OCI-LY7 (cell line): ENCODE measurements around the gene RNF223. TPM values are rescaled to one million over a fixed set of nuclear protein-coding genes. Genes with fewer than 3 reads are reported as not detected.

Experiments
- BruUV-seq: library from RNA; stranded (reverse); fragments of 400-500 nt; replicated peaks from 2 replicates; lab custom pipeline; 2021; lab: Mats Ljungman, UMichigan
- CTCF ChIA-PET: fragments of 300-600 bp; sonication (Branson Sonifier 250); formaldehyde crosslinking; loops from one replicate; lab custom pipeline; 2022; ENCODE audit warnings: antibody characterized with exemption; ENCODE audit not compliant: unreplicated experiment; lab: Charles Lee
- POLR2A ChIA-PET: fragments of 300-600 bp; sonication (Branson Sonifier 250); formaldehyde crosslinking; loops from one replicate; lab custom pipeline; 2022; ENCODE audit warnings: antibody characterized with exemption; lab: Charles Lee
- DNase-seq: peaks from one replicate; pipeline ENCODE4 v3.0.0-alpha.2; 2015; ENCODE audit warnings: low spot score
- H2AFZ ChIP-seq: fragments of 200-600 bp; sonication (generic), shearing (Covaris generic); 2 replicates; pipeline ENCODE4 v1.6.1; 2014; ENCODE audit warnings: mild to moderate bottlenecking, antibody characterized with exemption, low read length, moderate library complexity
- H3K27ac ChIP-seq: fragments of 200-600 bp; sonication (generic); 2 replicates; pipeline ENCODE4 v1.5.1; 2014; ENCODE audit warnings: mixed run types, low read depth, mild to moderate bottlenecking, moderate library complexity, low read length, inconsistent platforms; ENCODE audit not compliant: poor library complexity, severe bottlenecking
- H3K36me3 ChIP-seq: fragments of 200-600 bp; sonication (generic); 2 replicates; pipeline ENCODE4 v1.6.1; 2014; ENCODE audit warnings: mild to moderate bottlenecking, antibody characterized with exemption, low read length, moderate library complexity, mixed read lengths; ENCODE audit not compliant: insufficient read depth
- H3K4me1 ChIP-seq: fragments of 200-600 bp; sonication (generic); 2 replicates; pipeline ENCODE4 v1.5.1; 2014; ENCODE audit warnings: mild to moderate bottlenecking, low read length; ENCODE audit not compliant: insufficient read depth, poor library complexity, severe bottlenecking
- H3K4me2 ChIP-seq: fragments of 200-600 bp; sonication (generic); 2 replicates; pipeline ENCODE4 v1.6.1; 2014; ENCODE audit warnings: mild to moderate bottlenecking, low read length
- H3K4me3 ChIP-seq: fragments of 200-600 bp; sonication (generic); 2 replicates; pipeline ENCODE4 v1.5.1; 2014; ENCODE audit warnings: mild to moderate bottlenecking, low read depth, low read length; ENCODE audit not compliant: poor library complexity, severe bottlenecking
- H3K79me2 ChIP-seq: fragments of 200-600 bp; sonication (generic); 2 replicates; pipeline ENCODE4 v1.6.1; 2016; ENCODE audit warnings: low read depth, mild to moderate bottlenecking, low read length, moderate library complexity, mixed read lengths; ENCODE audit not compliant: insufficient read depth
- H3K9me2 ChIP-seq: fragments of 200-600 bp; sonication (generic); 2 replicates; pipeline ENCODE4 v1.6.1; 2016; ENCODE audit warnings: mild to moderate bottlenecking, low read length, mixed read lengths; ENCODE audit not compliant: insufficient read depth
- H3K9me3 ChIP-seq: fragments of 200-600 bp; sonication (generic); 2 replicates; pipeline ENCODE4 v1.6.1; 2014; ENCODE audit warnings: mild to moderate bottlenecking, mixed run types, low read length, mixed read lengths
- H4K20me1 ChIP-seq: fragments of 200-600 bp; sonication (generic); 2 replicates; pipeline ENCODE4 v1.6.1; 2014; ENCODE audit warnings: mild to moderate bottlenecking, antibody characterized with exemption, low read length, moderate library complexity, mixed read lengths; ENCODE audit not compliant: insufficient read depth
- EZH2phosphoT487 ChIP-seq: fragments of 200-600 bp; sonication (generic); IDR thresholded peaks from 2 replicates; pipeline ENCODE4 v1.6.1; 2018; ENCODE audit warnings: low read depth, borderline replicate concordance, mild to moderate bottlenecking, mixed run types, antibody characterized with exemption, low read length, moderate library complexity, mixed read lengths
- intact Hi-C: fragments of 100-400 bp; cut with micrococcal nuclease; formaldehyde crosslinking; loops from one replicate; pipeline ENCODE4 v1.10.0; 2022; ENCODE audit not compliant: unreplicated experiment
- total RNA-seq, 2 experiments: library from RNA; depleted of rRNA in 1 of 2; stranded (reverse); fragments of >200 nt in 1 of 2; shearing (Covaris generic) in 1 of 2; gene quantifications; 2 replicates each; pipeline ENCODE4 v1.2.3, GENCODE V29; 2014 to 2022
- TF ChIP-seq, protein P1 (sequence below): fragments of 200-600 bp; sonication (generic); conservative IDR thresholded peaks from 2 replicates; pipeline ENCODE4 v1.5.1; 2014; ENCODE audit warnings: mild to moderate bottlenecking, antibody characterized with exemption, low read length, moderate library complexity, mixed read lengths

RNF223 gene
- total RNA-seq, 2 experiments from 2014 or later: not detected

DNA sequence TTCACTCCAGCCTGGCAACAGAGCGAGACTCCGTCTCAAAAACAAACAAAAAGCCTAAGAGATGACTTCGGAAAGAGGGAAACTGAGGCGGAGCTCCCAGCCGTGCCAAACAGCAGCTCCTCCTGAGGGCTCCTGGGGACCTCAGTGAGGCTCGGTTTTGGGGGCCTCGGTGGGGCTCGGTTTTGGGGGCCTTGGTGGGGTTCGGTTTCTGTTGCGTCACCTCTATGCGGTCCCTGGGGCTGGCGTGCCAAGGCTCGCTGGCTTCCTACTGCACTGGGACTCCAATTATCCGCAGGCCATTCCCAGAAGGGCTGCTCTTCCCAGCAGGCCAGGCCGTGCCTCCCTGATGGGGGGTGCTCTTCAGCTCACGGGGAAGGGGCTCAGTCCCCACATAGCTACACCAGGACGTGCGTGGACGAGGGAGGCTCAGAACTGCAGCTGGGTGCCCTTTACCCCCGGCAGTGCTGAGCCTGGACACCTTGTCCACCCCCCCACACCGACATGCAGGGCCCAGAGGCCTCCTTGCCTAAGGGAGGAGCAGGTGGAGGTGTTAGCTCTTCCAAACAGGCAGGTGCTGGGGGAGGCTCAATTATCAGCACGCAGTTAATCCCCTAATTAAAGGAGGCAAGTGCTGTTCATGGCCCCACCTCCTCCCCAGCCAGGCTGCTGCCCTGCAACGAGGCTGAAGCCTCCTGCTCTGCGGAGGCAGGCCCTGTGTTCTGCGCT, 46.9 kb upstream of the RNF223 start:
- ChIA-PET POLR2A (interaction anchor here (0.6 to 0.8 kb wide), 2 partner anchors 116 to 151 kb away, joined by 3 read pairs; no protein-coding TSS in a partner anchor), CTCF (no interaction called here)
- H3K27ac ChIP-seq: no peak overlapping the region
- no peaks in the 10 kb centered on the region for H3K36me3 ChIP-seq
- H2AFZ ChIP-seq: no peak overlapping the region
- TF ChIP-seq EZH2phosphoT487: no peak
- TF ChIP-seq, protein P1, sequence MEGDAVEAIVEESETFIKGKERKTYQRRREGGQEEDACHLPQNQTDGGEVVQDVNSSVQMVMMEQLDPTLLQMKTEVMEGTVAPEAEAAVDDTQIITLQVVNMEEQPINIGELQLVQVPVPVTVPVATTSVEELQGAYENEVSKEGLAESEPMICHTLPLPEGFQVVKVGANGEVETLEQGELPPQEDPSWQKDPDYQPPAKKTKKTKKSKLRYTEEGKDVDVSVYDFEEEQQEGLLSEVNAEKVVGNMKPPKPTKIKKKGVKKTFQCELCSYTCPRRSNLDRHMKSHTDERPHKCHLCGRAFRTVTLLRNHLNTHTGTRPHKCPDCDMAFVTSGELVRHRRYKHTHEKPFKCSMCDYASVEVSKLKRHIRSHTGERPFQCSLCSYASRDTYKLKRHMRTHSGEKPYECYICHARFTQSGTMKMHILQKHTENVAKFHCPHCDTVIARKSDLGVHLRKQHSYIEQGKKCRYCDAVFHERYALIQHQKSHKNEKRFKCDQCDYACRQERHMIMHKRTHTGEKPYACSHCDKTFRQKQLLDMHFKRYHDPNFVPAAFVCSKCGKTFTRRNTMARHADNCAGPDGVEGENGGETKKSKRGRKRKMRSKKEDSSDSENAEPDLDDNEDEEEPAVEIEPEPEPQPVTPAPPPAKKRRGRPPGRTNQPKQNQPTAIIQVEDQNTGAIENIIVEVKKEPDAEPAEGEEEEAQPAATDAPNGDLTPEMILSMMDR: no peak
- no peaks in the 10 kb centered on the region for H3K4me1 ChIP-seq
- H3K4me2 ChIP-seq: no peak overlapping the region
- H3K9me2 ChIP-seq: no peaks in the 10 kb centered on the region
- BruUV-seq: no TSS peak
- no peaks in the 10 kb centered on the region for H3K79me2 ChIP-seq
- DNase-seq: no peak
- H4K20me1 ChIP-seq: no peaks in the 10 kb centered on the region
- intact Hi-C loops: no loop called here
- no peaks in the 10 kb centered on the region for H3K9me3 ChIP-seq
- no peak overlapping the region for H3K4me3 ChIP-seq

DNA sequence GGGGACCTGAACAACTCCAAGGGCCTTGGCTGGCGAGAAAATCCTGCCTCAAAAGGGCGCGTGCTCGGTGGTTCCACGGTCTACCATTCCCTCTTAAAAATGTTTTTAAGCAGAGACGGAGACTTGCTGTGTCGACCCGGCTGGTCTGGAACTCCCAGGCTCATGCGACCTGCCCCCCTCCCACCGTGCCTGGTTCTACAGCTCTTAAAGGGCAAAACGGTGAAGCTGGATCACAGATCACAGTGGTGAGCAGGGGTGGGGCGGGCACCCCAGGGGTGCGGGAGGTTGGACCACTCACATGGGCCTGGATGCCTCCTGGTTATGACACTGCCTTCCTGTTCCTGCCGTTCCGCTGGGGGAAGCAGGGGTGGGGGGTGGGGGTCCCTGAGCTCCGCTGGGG, 46.0 kb upstream of the RNF223 start:
- POLR2A ChIA-PET: interaction anchor here (0.8 kb wide), 1 partner anchor 117 kb away, joined by 3 read pairs; no protein-coding TSS in a partner anchor
- peaks cover 2% of the 10 kb centered on the region for H3K4me1 ChIP-seq
- H3K27ac ChIP-seq: no peak overlapping the region
- no peaks in the 10 kb centered on the region for H3K9me2 ChIP-seq
- no peaks in the 10 kb centered on the region for H3K36me3 ChIP-seq
- CTCF ChIA-PET: no interaction called here
- intact Hi-C loops: no loop called here
- no peak overlapping the region for H2AFZ ChIP-seq
- H3K4me3 ChIP-seq: no peak overlapping the region
- no peak overlapping the region for H3K4me2 ChIP-seq
- no peak for DNase-seq
- BruUV-seq: no TSS peak
- no peaks in the 10 kb centered on the region for H4K20me1 ChIP-seq
- H3K9me3 ChIP-seq: no peaks in the 10 kb centered on the region
- H3K79me2 ChIP-seq: 0 out of 2 replicates have a peak, but pooled peaks cover 1% of the 10 kb centered on the region
- TF ChIP-seq, protein P1: no peak
- TF ChIP-seq EZH2phosphoT487: no peak

DNA sequence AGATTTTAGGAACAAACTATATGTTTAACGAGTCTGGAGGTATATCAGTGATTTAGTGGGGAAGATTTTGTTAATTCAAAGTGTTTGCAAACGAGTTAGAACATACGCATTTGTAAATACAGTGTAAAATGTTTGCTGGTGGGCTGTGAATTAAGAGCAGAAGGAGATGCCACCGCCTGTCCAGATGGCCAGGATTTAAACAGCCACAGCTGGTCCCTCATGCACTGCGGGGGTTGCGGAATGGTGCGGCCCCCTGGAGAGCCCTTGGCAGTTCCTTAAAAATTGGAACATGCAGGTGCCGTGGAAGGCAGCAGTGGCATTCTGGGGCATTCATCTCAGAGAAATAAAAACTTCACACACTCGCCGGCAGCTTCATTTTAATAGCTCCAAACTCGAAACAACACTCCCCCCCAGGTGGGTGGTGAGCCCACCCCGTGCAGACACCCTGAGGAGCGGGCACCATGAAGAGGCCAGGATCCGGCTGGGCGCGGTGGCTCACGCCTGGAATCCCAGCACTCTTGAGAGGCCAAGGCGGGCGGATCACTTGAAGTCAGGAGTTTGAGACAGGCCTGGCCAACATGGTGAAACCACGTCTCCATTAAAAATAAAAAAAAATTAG, 45.3 kb upstream of the RNF223 start:
- Histone ChIP-seq H3K9me2 (no peaks in the 10 kb centered on the region), H3K79me2 (0 out of 2 replicates have a peak, but pooled peaks cover 4% of the 10 kb centered on the region), H3K4me3 (no peak overlapping the region), H3K9me3 (no peaks in the 10 kb centered on the region), H3K4me2 (no peak overlapping the region), H3K4me1 (peaks cover 5% of the 10 kb centered on the region), H2AFZ (no peak overlapping the region), H4K20me1 (no peaks in the 10 kb centered on the region), H3K36me3 (no peaks in the 10 kb centered on the region), H3K27ac (no peak overlapping the region)
- BruUV-seq: no TSS peak
- ChIA-PET CTCF (no interaction called here), POLR2A (no interaction called here)
- no peak for DNase-seq
- TF ChIP-seq, protein P1: no peak
- TF ChIP-seq EZH2phosphoT487: no peak
- intact Hi-C loops: loop anchor here (5.0 kb wide), 1 partner anchor 188 kb away; the partner anchor contains the start of genes ACAP3 and PUSL1
